Measurements from ENCODE around the gene PPP1R14C.
"Not testable (repeated sequence)": the region's sequence is repeated elsewhere in the genome, so short reads cannot be mapped to it uniquely, and the experiment has no call there.

The PPP1R14C gene

GRCh38 chr6:150172929-150173328 lies 30.1 kb downstream of the PPP1R14C start:
- H3K4me1 ChIP-seq (ENCODE audit: insufficient read depth, low read length): no peaks in the 10 kb centered on the region
- no peaks in the 10 kb centered on the region for H3K9me3 ChIP-seq (ENCODE audit: low read length)
- no peak overlapping the region for H3K27ac ChIP-seq (ENCODE audit: low read depth, low read length)
- no peak overlapping the region for H3K4me3 ChIP-seq (ENCODE audit: low read depth in 1 of 2, low read length in 2 of 2)
- H3K9ac ChIP-seq (ENCODE audit: low read length): no peak overlapping the region
- no peaks in the 10 kb centered on the region for H3K27me3 ChIP-seq (ENCODE audit: control insufficient read depth in 1 of 2, insufficient read depth in 2 of 2, low read length in 2 of 2)
- no peaks in the 10 kb centered on the region for H3K36me3 ChIP-seq (ENCODE audit: insufficient read depth, low read length)

DNA sequence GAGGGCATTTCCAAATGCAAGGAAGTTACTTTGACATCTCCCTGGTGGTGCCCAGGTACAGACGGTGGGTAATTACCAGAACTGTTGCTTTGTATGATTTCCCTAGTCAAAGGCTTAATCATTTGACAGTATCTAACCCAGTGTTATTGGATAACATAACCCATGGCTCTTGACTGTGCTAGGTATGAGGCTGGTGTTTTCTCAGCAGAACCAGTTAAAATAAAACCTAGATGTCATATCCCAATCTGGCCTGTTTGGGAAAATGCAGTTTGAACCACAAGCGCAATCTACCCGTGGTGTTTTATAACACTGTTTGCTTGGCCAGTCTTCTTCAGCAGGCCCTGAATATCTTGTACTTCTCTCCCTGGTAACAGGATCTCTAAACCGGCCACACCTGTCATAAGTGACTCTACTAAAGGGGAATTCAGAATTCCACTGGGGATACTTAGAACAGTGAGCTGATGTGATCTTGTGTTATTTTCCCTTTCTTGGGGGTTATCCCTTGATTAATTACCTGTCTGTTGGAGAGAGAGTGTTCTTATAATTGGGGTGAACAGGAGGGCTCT lies 32.8 kb downstream of the PPP1R14C start:
- no peak overlapping the region for H3K27ac ChIP-seq (ENCODE audit: low read depth, low read length)
- H3K27me3 ChIP-seq (ENCODE audit: control insufficient read depth in 1 of 2, insufficient read depth in 2 of 2, low read length in 2 of 2): no peaks in the 10 kb centered on the region
- H3K4me1 ChIP-seq (ENCODE audit: insufficient read depth, low read length): no peaks in the 10 kb centered on the region
- H3K9me3 ChIP-seq (ENCODE audit: low read length): no peaks in the 10 kb centered on the region
- H3K36me3 ChIP-seq (ENCODE audit: insufficient read depth, low read length): no peaks in the 10 kb centered on the region
- H3K9ac ChIP-seq (ENCODE audit: low read length): no peak overlapping the region
- no peak overlapping the region for H3K4me3 ChIP-seq (ENCODE audit: low read depth in 1 of 2, low read length in 2 of 2)

DNA sequence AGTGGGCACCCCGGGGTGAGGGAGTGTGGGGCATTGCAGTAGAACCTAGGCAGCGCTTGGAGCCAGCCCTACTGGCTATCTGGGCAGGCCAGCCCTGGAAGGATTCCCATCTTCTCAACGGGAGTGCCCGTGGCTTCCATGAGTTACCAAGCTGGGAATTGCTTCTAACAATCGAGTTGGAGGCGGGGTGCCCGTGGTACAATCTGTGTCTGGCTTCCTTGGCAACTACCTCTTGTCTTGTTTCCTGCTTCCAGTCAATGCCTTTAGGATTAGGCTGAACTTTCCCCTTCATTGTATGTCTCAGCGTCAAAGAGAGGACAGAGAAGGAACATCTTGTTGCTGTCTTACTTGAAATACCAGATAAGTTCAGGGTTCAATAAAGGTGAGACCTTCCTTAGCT lies 33.3 kb downstream of the PPP1R14C start:
- no peaks in the 10 kb centered on the region for H3K36me3 ChIP-seq (ENCODE audit: insufficient read depth, low read length)
- H3K27ac ChIP-seq (ENCODE audit: low read depth, low read length): no peak overlapping the region
- H3K4me1 ChIP-seq (ENCODE audit: insufficient read depth, low read length): no peaks in the 10 kb centered on the region
- no peaks in the 10 kb centered on the region for H3K9me3 ChIP-seq (ENCODE audit: low read length)
- H3K9ac ChIP-seq (ENCODE audit: low read length): no peak overlapping the region
- H3K27me3 ChIP-seq (ENCODE audit: control insufficient read depth in 1 of 2, insufficient read depth in 2 of 2, low read length in 2 of 2): no peaks in the 10 kb centered on the region
- no peak overlapping the region for H3K4me3 ChIP-seq (ENCODE audit: low read depth in 1 of 2, low read length in 2 of 2)

- Histone ChIP-seq H3K27me3 (ENCODE audit: control insufficient read depth in 1 of 2, insufficient read depth in 2 of 2, low read length in 2 of 2) (no peaks in the 10 kb centered on the region), H3K4me1 (ENCODE audit: insufficient read depth, low read length) (no peaks in the 10 kb centered on the region), H3K4me3 (ENCODE audit: low read depth in 1 of 2, low read length in 2 of 2) (no peak overlapping the region), H3K9me3 (ENCODE audit: low read length) (no peaks in the 10 kb centered on the region), H3K27ac (ENCODE audit: low read depth, low read length) (no peak overlapping the region), H3K36me3 (ENCODE audit: insufficient read depth, low read length) (no peaks in the 10 kb centered on the region), H3K9ac (ENCODE audit: low read length) (no peak overlapping the region)
These were observed 33.8 kb downstream of the PPP1R14C start for GRCh38 chr6:150176659-150177058.

DNA sequence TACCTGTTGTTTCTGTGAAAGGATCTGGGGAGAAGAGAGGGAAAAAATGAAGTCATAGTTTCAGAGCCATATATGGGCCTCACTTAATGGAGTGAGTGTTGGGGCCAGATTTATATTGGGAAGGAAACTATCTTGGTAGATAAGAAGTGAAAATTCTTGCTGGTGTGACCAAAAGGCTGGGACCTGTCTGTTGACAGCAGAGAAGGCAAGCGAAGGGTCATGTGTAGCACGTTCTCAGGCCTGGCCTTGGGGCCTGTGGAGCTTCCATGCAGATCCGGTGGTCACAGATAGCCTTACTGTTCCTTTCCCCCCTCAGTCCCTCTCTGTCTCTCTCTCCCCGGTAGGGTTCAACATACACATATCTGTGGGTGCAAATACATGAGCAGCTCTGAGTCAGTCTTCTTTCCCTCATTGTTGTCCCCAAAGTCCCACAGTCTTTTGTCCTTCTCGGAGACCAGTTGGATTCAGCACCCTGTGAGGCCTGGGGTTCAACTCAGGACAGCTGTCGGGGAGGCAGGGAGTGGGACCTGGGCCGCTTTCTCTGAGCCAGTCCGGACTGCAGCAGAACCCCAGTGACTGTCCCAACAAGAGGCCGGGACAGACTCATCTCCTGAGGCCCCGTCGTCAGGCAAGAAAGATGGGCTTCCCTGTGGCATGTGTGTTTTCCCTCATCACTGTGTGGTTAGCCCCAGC lies 34.6 kb downstream of the PPP1R14C start:
- Histone ChIP-seq H3K4me3 (ENCODE audit: low read depth in 1 of 2, low read length in 2 of 2) (no peak overlapping the region), H3K9me3 (ENCODE audit: low read length) (no peaks in the 10 kb centered on the region), H3K27ac (ENCODE audit: low read depth, low read length) (no peak overlapping the region), H3K27me3 (ENCODE audit: control insufficient read depth in 1 of 2, insufficient read depth in 2 of 2, low read length in 2 of 2) (no peaks in the 10 kb centered on the region), H3K9ac (ENCODE audit: low read length) (no peak overlapping the region), H3K4me1 (ENCODE audit: insufficient read depth, low read length) (no peaks in the 10 kb centered on the region), H3K36me3 (ENCODE audit: insufficient read depth, low read length) (no peaks in the 10 kb centered on the region)

DNA sequence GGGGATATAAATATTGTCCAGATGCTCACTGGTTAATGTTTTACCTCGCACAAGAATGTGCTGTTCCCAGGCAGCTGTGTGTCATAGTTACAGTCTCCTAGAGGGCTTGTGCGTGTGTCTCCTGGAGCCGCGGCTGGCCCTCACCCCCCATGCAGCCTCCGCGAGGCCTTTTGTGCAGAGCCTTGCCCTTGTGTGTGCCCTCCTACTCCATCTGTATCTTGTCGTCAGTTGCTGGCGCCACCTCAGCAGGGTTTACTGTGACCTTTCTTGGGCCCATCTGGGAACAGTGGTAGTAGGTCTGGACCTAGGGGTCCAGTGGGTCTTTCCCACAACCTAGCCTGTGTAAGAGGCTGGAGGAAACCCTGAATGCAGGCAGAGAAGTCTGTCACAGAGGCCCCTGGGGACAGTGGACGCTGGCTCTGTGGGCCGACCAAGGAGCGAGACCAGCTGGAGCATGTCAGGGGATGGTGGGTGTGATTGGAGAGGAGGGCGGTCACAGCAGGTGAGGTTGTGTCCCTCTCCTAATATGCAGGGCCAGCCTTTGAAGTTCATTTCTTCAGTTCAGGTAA lies 35.2 kb downstream of the PPP1R14C start:
- Histone ChIP-seq H3K9ac (ENCODE audit: low read length) (no peak overlapping the region), H3K4me3 (ENCODE audit: low read depth in 1 of 2, low read length in 2 of 2) (no peak overlapping the region), H3K27ac (ENCODE audit: low read depth, low read length) (no peak overlapping the region), H3K36me3 (ENCODE audit: insufficient read depth, low read length) (no peaks in the 10 kb centered on the region), H3K27me3 (ENCODE audit: control insufficient read depth in 1 of 2, insufficient read depth in 2 of 2, low read length in 2 of 2) (no peaks in the 10 kb centered on the region), H3K9me3 (ENCODE audit: low read length) (no peaks in the 10 kb centered on the region), H3K4me1 (ENCODE audit: insufficient read depth, low read length) (no peaks in the 10 kb centered on the region)

GRCh38 chr6:150179030-150179429 lies 36.2 kb downstream of the PPP1R14C start:
- Histone ChIP-seq H3K27ac (ENCODE audit: low read depth, low read length) (no peak overlapping the region), H3K4me3 (ENCODE audit: low read depth in 1 of 2, low read length in 2 of 2) (no peak overlapping the region), H3K4me1 (ENCODE audit: insufficient read depth, low read length) (no peaks in the 10 kb centered on the region), H3K9me3 (ENCODE audit: low read length) (no peaks in the 10 kb centered on the region), H3K27me3 (ENCODE audit: control insufficient read depth in 1 of 2, insufficient read depth in 2 of 2, low read length in 2 of 2) (no peaks in the 10 kb centered on the region), H3K9ac (ENCODE audit: low read length) (no peak overlapping the region), H3K36me3 (ENCODE audit: insufficient read depth, low read length) (no peaks in the 10 kb centered on the region)

DNA sequence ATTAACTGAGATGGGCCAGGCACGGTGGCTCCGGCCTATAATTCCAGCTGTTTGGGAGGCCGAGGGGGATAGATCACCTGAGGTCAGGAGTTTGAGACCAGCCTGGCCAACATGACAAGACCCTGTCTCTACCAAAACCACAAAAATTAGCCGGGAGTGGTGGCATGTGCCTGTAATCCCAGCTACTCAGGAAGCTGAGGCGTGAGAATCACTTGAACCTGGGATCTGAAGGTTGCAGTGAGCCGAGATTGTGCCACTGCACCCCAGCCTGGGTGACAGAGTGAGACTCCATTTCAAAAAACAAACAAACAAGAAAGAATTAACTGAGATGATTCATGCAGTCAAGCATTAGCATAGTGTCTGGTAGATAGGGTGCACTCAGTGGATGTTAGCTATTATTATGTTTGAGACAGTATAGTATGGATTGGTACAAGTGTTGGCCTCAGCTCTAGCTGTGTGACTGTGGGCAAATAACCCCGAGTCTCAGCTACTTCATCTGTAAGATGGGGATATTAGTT lies 37.1 kb downstream of the PPP1R14C start:
- H3K9me3 ChIP-seq (ENCODE audit: low read length); H3K36me3 ChIP-seq (ENCODE audit: insufficient read depth, low read length); H3K4me1 ChIP-seq (ENCODE audit: insufficient read depth, low read length); H3K27me3 ChIP-seq (ENCODE audit: control insufficient read depth in 1 of 2, insufficient read depth in 2 of 2, low read length in 2 of 2); H3K9ac ChIP-seq (ENCODE audit: low read length); H3K4me3 ChIP-seq (ENCODE audit: low read depth in 1 of 2, low read length in 2 of 2); H3K27ac ChIP-seq (ENCODE audit: low read depth, low read length): not testable (repeated sequence)

GRCh38 chr6:150180517-150180916 lies 37.7 kb downstream of the PPP1R14C start:
- H3K4me1 ChIP-seq (ENCODE audit: insufficient read depth, low read length): no peaks in the 10 kb centered on the region
- no peak overlapping the region for H3K27ac ChIP-seq (ENCODE audit: low read depth, low read length)
- no peaks in the 10 kb centered on the region for H3K9me3 ChIP-seq (ENCODE audit: low read length)
- no peak overlapping the region for H3K9ac ChIP-seq (ENCODE audit: low read length)
- H3K36me3 ChIP-seq (ENCODE audit: insufficient read depth, low read length): no peaks in the 10 kb centered on the region
- H3K4me3 ChIP-seq (ENCODE audit: low read depth in 1 of 2, low read length in 2 of 2): no peak overlapping the region
- H3K27me3 ChIP-seq (ENCODE audit: control insufficient read depth in 1 of 2, insufficient read depth in 2 of 2, low read length in 2 of 2): no peaks in the 10 kb centered on the region

- H3K27me3 ChIP-seq (ENCODE audit: control insufficient read depth in 1 of 2, insufficient read depth in 2 of 2, low read length in 2 of 2): no peaks in the 10 kb centered on the region
- no peak overlapping the region for H3K27ac ChIP-seq (ENCODE audit: low read depth, low read length)
- no peaks in the 10 kb centered on the region for H3K36me3 ChIP-seq (ENCODE audit: insufficient read depth, low read length)
- H3K4me1 ChIP-seq (ENCODE audit: insufficient read depth, low read length): no peaks in the 10 kb centered on the region
- no peak overlapping the region for H3K9ac ChIP-seq (ENCODE audit: low read length)
- H3K4me3 ChIP-seq (ENCODE audit: low read depth in 1 of 2, low read length in 2 of 2): no peak overlapping the region
- no peaks in the 10 kb centered on the region for H3K9me3 ChIP-seq (ENCODE audit: low read length)
These were observed 39.7 kb downstream of the PPP1R14C start for GRCh38 chr6:150182460-150183078.

- Histone ChIP-seq H3K27ac (ENCODE audit: low read depth, low read length) (no peak overlapping the region), H3K36me3 (ENCODE audit: insufficient read depth, low read length) (no peaks in the 10 kb centered on the region), H3K4me3 (ENCODE audit: low read depth in 1 of 2, low read length in 2 of 2) (no peak overlapping the region), H3K27me3 (ENCODE audit: control insufficient read depth in 1 of 2, insufficient read depth in 2 of 2, low read length in 2 of 2) (no peaks in the 10 kb centered on the region), H3K4me1 (ENCODE audit: insufficient read depth, low read length) (no peaks in the 10 kb centered on the region), H3K9me3 (ENCODE audit: low read length) (no peaks in the 10 kb centered on the region), H3K9ac (ENCODE audit: low read length) (no peak overlapping the region)
These were observed 40.3 kb downstream of the PPP1R14C start for GRCh38 chr6:150183105-150183504.
